ENCODE data around the gene DNAJC12. TPM values are rescaled to one million over a fixed set of nuclear protein-coding genes. Genes with fewer than 3 reads are reported as not detected.
A peak's percentile ranks its signal among the peaks of the same experiment; 100 is the strongest.
"Not testable (repeated sequence)": the region's sequence is repeated elsewhere in the genome, so short reads cannot be mapped to it uniquely, and the experiment has no call there.

DNAJC12 gene
- total RNA-seq (not detected), total RNA-seq (0.08 to 0.12 reads per million in 2 donors)

GRCh38 chr10:67837541-67838314, at the start of gene DNAJC12:
Gene DNAJC12, minus strand, starts transcription at chr10:67838188. Its CDS starts 177 bp downstream, at chr10:67838011.
- DNase-seq: no peak
- H3K9me3 ChIP-seq (ENCODE audit: control insufficient read depth, low read length, poor library complexity, severe bottlenecking): no peaks in the 10 kb centered on the region
- Mint-ChIP-seq H3K4me1 (no peaks in the 10 kb centered on the region), H3K36me3 (ENCODE audit: low read depth) (no peaks in the 10 kb centered on the region), H3K27ac (no peak within 1 kb of the TSS), H3K4me3 (no peak within 1 kb of the TSS), H3K27me3 (no peaks in the 10 kb centered on the region)
- ATAC-seq: peak; percentile 79

GRCh38 chr10:67884842-67885670, 47.1 kb upstream of the DNAJC12 start:
- peaks cover 3% of the 10 kb centered on the region for H3K36me3 Mint-ChIP-seq (ENCODE audit: low read depth)
- DNase-seq: peak; percentile 61 to 77 (median 70)
- H3K27ac Mint-ChIP-seq: peak overlapping the region; percentile 95
- peak; percentile 72 for ATAC-seq
- H3K9me3 ChIP-seq (ENCODE audit: control insufficient read depth, low read length, poor library complexity, severe bottlenecking): no peaks in the 10 kb centered on the region
- H3K27me3 Mint-ChIP-seq: no peaks in the 10 kb centered on the region
- peaks cover 18% of the 10 kb centered on the region for H3K4me1 Mint-ChIP-seq
- peak overlapping the region; percentile 95 for H3K4me3 Mint-ChIP-seq

GRCh38 chr10:67884313-67884841, 46.4 kb upstream of the DNAJC12 start, which contains the start of gene SIRT1:
Gene SIRT1, plus strand, starts transcription at chr10:67884656. Its CDS starts 66 bp downstream, at chr10:67884722.
- Mint-ChIP-seq H3K27ac (peak within 1 kb of the TSS; percentile 95), H3K4me3 (peak within 1 kb of the TSS; percentile 95), H3K36me3 (ENCODE audit: low read depth) (peaks cover 3% of the 10 kb centered on the region), H3K27me3 (no peaks in the 10 kb centered on the region), H3K4me1 (peaks cover 14% of the 10 kb centered on the region)
- no peaks in the 10 kb centered on the region for H3K9me3 ChIP-seq (ENCODE audit: control insufficient read depth, low read length, poor library complexity, severe bottlenecking)
- DNase-seq (peak; percentile 90 to 91 (median 90)), ATAC-seq (peak; percentile 80)

GRCh38 chr10:67883710-67884312, 45.8 kb upstream of the DNAJC12 start:
- no peak for ATAC-seq
- Mint-ChIP-seq H3K27me3 (no peaks in the 10 kb centered on the region), H3K4me3 (peak overlapping the region; percentile 95), H3K27ac (peak overlapping the region; percentile 95), H3K36me3 (ENCODE audit: low read depth) (peaks cover 3% of the 10 kb centered on the region), H3K4me1 (peaks cover 12% of the 10 kb centered on the region)
- DNase-seq: no peak
- H3K9me3 ChIP-seq (ENCODE audit: control insufficient read depth, low read length, poor library complexity, severe bottlenecking): no peaks in the 10 kb centered on the region

GRCh38 chr10:67878133-67878532, 40.1 kb upstream of the DNAJC12 start:
- ATAC-seq: no peak
- no peaks in the 10 kb centered on the region for H3K36me3 Mint-ChIP-seq (ENCODE audit: low read depth)
- DNase-seq: no peak
- H3K27me3 Mint-ChIP-seq: no peaks in the 10 kb centered on the region
- H3K4me1 Mint-ChIP-seq: no peaks in the 10 kb centered on the region
- no peak overlapping the region for H3K27ac Mint-ChIP-seq
- no peaks in the 10 kb centered on the region for H3K9me3 ChIP-seq (ENCODE audit: control insufficient read depth, low read length, poor library complexity, severe bottlenecking)
- H3K4me3 Mint-ChIP-seq: no peak overlapping the region

- H3K4me3 Mint-ChIP-seq; ATAC-seq; H3K4me1 Mint-ChIP-seq; H3K27ac Mint-ChIP-seq; H3K9me3 ChIP-seq (ENCODE audit: control insufficient read depth, low read length, poor library complexity, severe bottlenecking); H3K36me3 Mint-ChIP-seq (ENCODE audit: low read depth); DNase-seq; H3K27me3 Mint-ChIP-seq: not testable (repeated sequence)
Observed at GRCh38 chr10:67877421-67877820, 39.4 kb upstream of the DNAJC12 start.

- H3K27me3 Mint-ChIP-seq: no peaks in the 10 kb centered on the region
- H3K36me3 Mint-ChIP-seq (ENCODE audit: low read depth): no peaks in the 10 kb centered on the region
- DNase-seq: no peak
- no peak for ATAC-seq
- no peaks in the 10 kb centered on the region for H3K9me3 ChIP-seq (ENCODE audit: control insufficient read depth, low read length, poor library complexity, severe bottlenecking)
- no peak overlapping the region for H3K27ac Mint-ChIP-seq
- no peaks in the 10 kb centered on the region for H3K4me1 Mint-ChIP-seq
- H3K4me3 Mint-ChIP-seq: no peak overlapping the region
Observed at GRCh38 chr10:67875340-67876238, 37.6 kb upstream of the DNAJC12 start.

DNA sequence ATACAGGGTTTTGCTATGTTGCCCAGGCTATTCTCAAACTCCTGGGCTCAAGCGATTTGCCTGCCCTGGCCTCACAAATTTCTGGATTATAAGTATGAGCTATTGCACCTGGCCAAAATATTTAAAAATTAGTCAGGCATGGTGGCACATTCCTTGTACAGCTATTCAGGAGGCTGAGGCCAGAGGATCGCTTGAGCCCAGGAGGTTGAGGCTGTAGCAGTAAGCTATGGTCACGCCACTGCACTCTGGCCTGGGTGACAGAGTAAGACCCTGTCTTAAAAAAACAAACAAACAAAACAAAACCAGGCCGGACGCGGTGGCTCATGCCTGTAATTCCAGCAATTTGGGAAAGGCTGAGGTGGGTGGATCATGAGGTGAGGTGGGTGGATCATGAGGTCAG, 32.0 kb upstream of the DNAJC12 start:
- H3K27ac Mint-ChIP-seq: no peak overlapping the region
- H3K27me3 Mint-ChIP-seq: no peaks in the 10 kb centered on the region
- no peaks in the 10 kb centered on the region for H3K4me1 Mint-ChIP-seq
- DNase-seq (no peak), ATAC-seq (no peak)
- H3K4me3 Mint-ChIP-seq: no peak overlapping the region
- H3K9me3 ChIP-seq (ENCODE audit: control insufficient read depth, low read length, poor library complexity, severe bottlenecking): no peaks in the 10 kb centered on the region
- H3K36me3 Mint-ChIP-seq (ENCODE audit: low read depth): no peaks in the 10 kb centered on the region

DNA sequence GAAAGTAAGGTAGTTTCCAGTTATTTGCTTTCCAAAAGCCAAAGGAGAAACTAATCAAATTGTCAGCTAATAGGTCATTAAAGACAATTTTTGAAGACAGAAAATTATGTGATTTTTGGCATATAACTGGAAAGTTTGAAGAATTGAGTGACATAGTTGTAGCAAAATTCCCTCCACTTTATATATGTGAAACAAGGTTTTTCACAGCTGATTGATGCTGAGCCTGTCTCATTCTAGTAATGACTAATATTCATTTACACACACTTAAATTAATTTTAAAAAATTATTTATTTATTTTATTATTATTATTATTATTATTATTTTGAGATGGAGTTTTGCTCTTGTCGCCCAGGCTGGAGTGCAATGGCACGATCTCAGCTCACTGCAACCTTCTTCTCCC, 30.1 kb upstream of the DNAJC12 start:
- Mint-ChIP-seq H3K27ac (no peak overlapping the region), H3K4me1 (no peaks in the 10 kb centered on the region), H3K36me3 (ENCODE audit: low read depth) (no peaks in the 10 kb centered on the region), H3K4me3 (no peak overlapping the region), H3K27me3 (no peaks in the 10 kb centered on the region)
- no peak for ATAC-seq
- no peak for DNase-seq
- H3K9me3 ChIP-seq (ENCODE audit: control insufficient read depth, low read length, poor library complexity, severe bottlenecking): no peaks in the 10 kb centered on the region

- no peaks in the 10 kb centered on the region for H3K36me3 Mint-ChIP-seq (ENCODE audit: low read depth)
- H3K27me3 Mint-ChIP-seq: no peaks in the 10 kb centered on the region
- H3K4me1 Mint-ChIP-seq: no peaks in the 10 kb centered on the region
- no peaks in the 10 kb centered on the region for H3K9me3 ChIP-seq (ENCODE audit: control insufficient read depth, low read length, poor library complexity, severe bottlenecking)
- ATAC-seq (no peak), DNase-seq (no peak)
- H3K4me3 Mint-ChIP-seq: no peak overlapping the region
- no peak overlapping the region for H3K27ac Mint-ChIP-seq
Observed at GRCh38 chr10:67864607-67865371, 26.8 kb upstream of the DNAJC12 start.

DNA sequence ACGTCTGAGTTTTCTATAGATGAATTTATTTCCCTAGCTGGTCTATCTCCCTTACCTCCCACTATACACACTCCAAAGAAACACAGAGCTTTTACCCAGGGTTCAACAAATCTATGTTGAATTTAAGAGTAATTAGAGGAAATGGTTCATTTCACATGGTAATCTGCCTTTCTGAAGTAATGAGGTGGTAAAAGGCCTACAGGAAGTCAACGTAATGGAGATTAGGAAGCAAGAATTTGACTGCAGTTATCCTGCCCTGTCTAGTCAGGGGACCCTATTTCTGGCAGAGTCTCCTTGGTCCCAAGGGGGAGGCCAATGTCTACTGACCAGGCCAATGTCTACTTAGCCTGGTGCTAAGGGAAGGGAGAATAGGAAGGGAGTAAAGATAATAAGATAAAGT, 25.1 kb upstream of the DNAJC12 start:
- H3K4me3 Mint-ChIP-seq: no peak overlapping the region
- ATAC-seq: no peak
- H3K27ac Mint-ChIP-seq: no peak overlapping the region
- no peaks in the 10 kb centered on the region for H3K9me3 ChIP-seq (ENCODE audit: control insufficient read depth, low read length, poor library complexity, severe bottlenecking)
- H3K36me3 Mint-ChIP-seq (ENCODE audit: low read depth): no peaks in the 10 kb centered on the region
- no peak for DNase-seq
- H3K4me1 Mint-ChIP-seq: no peaks in the 10 kb centered on the region
- no peaks in the 10 kb centered on the region for H3K27me3 Mint-ChIP-seq
